Psoas muscle (tissue), 8 donors: ENCODE data around the gene LGMN. TPM values are rescaled to one million over a fixed set of nuclear protein-coding genes. Genes with fewer than 3 reads are reported as not detected.
"Not testable (repeated sequence)": the region's sequence is repeated elsewhere in the genome, so short reads cannot be mapped to it uniquely, and the experiment has no call there.

Source experiments
- ATAC-seq, 4 donors: fragments of 200-7000 bp; cut with Tn5 transposase; one replicate each; pipeline ENCODE4 v1.9.1; 2020; ENCODE audit warnings: moderate library complexity in 3 of 4, mild to moderate bottlenecking in 2 of 4
- DNase-seq, 2 donors: peaks; one replicate each; pipeline ENCODE4 v3.0.0-alpha.2; 2020
- H3K27ac ChIP-seq: fragments of 200-600 bp; one replicate; pipeline ENCODE4 v1.8.0; 2022
- H3K27me3 ChIP-seq, 3 donors: fragments of 200-600 bp in 1 of 3; one replicate each; pipeline versions ENCODE4 v1.6.1 to v1.8.0; 2013 to 2022; ENCODE audit warnings: low read length in 2 of 3, mild to moderate bottlenecking in 2 of 3, moderate library complexity in 1 of 3; ENCODE audit not compliant: insufficient read depth in 3 of 3
- H3K36me3 ChIP-seq, 2 donors: fragments of 200-600 bp in 1 of 2; one replicate each; pipeline versions ENCODE4 v1.6.1 to v1.8.0; 2013 to 2022; ENCODE audit warnings: low read depth in 1 of 2, mild to moderate bottlenecking in 1 of 2, moderate library complexity in 1 of 2; ENCODE audit not compliant: insufficient read depth in 1 of 2
- H3K4me1 ChIP-seq: fragments of 200-600 bp; one replicate; pipeline ENCODE4 v1.8.0; 2022
- H3K4me3 ChIP-seq: fragments of 200-600 bp; one replicate; pipeline ENCODE4 v1.8.0; 2022; ENCODE audit warnings: mild to moderate bottlenecking
- H3K9me3 ChIP-seq: fragments of 200-600 bp; one replicate; pipeline ENCODE4 v1.8.0; 2022
- CTCF ChIP-seq: fragments of 200-600 bp; IDR thresholded peaks from one replicate; pipeline ENCODE4 v1.8.0; 2022; ENCODE audit warnings: antibody characterized with exemption
- WGBS, 3 donors: extraction: QIAGEN DNeasy Blood & Tissue Kit; methylation state at CpG; one replicate each; pipeline versions ENCODE4 v1.1.6 to v1.1.7; 2013; 5-methylcytosine and 5-hydroxymethylcytosine counted together
- intact Hi-C, 2 donors: fragments of 100-400 bp; cut with DNase I; formaldehyde crosslinking; loops; one replicate each; pipeline versions ENCODE4 v1.11.0 to v1.14.2; 2022
- polyA plus RNA-seq, 3 donors: library from polyadenylated mRNA; stranded (reverse); fragments of 200-250 nt; gene quantifications; one replicate each; pipeline ENCODE4 v1.2.3, GENCODE V29; 2013
- total RNA-seq, 4 donors: library from RNA; stranded (reverse); fragmentation: NEBNext Ultra II Directional in 2 of 4; extraction: Animal tissue kit (Norgen Biotek cat#: 25700) in 2 of 4; gene quantifications; one replicate each; pipeline versions ENCODE4 v1.2.1 to v1.2.4, GENCODE V29; 2021 to 2023
- donor health status: healthy with polysubstance abuse.
- donor health status: DM: no; HTN: no; CAD: no; lungs with moderate emphysema.
- donor health status: Bipolar disorder and iron deficiency.
- donor health status: healthy.
- donor health status: DM: yes; HTN: yes; CAD: no.
- donor health status: DM: no; HTN: no; CAD: no.
- donor health status: DM: no; HTN: no; CAD: no.
- donor health status: DM: yes; HTN: yes; CAD: no.

LGMN gene
- total and polyA plus RNA-seq, 7 donors, result 27.2 to 56.8 (median 49.3) TPM

- no peak for DNase-seq
- Histone ChIP-seq H3K4me1 (no peaks in the 10 kb centered on the region), H3K4me3 (no peak overlapping the region), H3K36me3 (no peaks in the 10 kb centered on the region), H3K27ac (no peak overlapping the region), H3K27me3 (no peaks in the 10 kb centered on the region), H3K9me3 (no peaks in the 10 kb centered on the region)
- no peak for ATAC-seq
- WGBS, 3 donors, result 91 to 93% (median 93%) methylated on average over 5 of the region's 5 CpGs
- intact Hi-C loops, result no loop called here
- no peak for TF ChIP-seq CTCF
Measured at GRCh38 chr14:92768795-92769194, 20.4 kb upstream of the LGMN start.

- 47 to 54% (median 50%) methylated on average over 1 of the region's 1 CpG for WGBS, 3 donors
- H3K4me3 ChIP-seq, ATAC-seq, H3K36me3 ChIP-seq, H3K27ac ChIP-seq, H3K9me3 ChIP-seq, intact Hi-C loops, H3K27me3 ChIP-seq, H3K4me1 ChIP-seq, DNase-seq: not testable (repeated sequence)
Measured at GRCh38 chr14:92768236-92768635, 19.8 kb upstream of the LGMN start.

DNA sequence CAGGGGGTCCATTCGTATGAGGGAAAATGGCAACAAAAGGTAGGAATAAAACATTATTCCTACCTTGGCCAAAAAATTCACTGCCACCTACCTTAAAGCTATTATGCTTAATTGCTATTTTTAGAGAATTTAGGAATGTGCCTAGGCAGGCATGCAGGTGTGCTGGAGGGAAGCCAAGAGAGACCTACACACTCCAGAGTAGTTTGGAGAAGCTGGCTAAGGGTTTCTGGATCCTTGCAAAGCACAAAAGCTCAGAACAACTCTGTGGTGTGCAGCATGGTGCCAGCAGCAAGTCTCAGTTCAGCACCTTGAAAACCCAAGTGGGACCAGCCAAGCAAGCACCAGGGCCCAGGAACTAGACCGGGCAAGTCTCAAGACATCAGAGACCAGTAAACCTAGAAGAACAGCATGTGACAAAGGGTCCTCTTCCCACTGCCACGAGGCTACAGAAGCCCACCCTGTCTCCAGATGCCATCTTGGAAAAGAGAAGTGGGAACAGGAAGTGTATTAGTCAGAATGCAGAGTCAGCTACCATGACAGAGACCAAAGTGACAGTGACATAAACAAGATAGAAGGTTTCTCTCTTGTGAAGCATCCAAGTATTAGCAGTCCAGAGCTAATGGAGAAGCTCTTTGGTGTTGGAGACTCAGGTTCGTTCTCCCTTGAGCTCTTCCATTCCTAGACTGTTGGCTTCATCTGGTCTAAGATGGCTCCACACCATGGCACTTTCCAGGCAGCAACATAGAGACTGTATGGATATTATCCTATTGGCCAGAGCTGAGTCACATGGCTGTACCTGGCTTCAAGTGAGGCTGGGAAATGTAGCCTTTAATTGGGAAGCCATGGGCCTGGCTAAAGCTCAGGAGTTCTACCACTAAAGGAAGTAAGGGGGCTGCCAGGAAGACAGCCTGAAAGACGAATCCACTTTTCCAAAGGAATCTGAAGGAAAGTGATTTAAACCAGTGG lies 15.5 kb upstream of the LGMN start:
- H3K4me1 ChIP-seq, DNase-seq, H3K9me3 ChIP-seq, H3K4me3 ChIP-seq, intact Hi-C loops, H3K27ac ChIP-seq, H3K27me3 ChIP-seq, ATAC-seq, H3K36me3 ChIP-seq: not testable (repeated sequence)
- WGBS, 3 donors, result 54 to 71% (median 61%) methylated on average over 2 to 4 of the region's 5 CpGs

- H3K4me1 ChIP-seq, result no peaks in the 10 kb centered on the region
- no peak overlapping the region for H3K27ac ChIP-seq
- DNase-seq (no peak), ATAC-seq (no peak)
- TF ChIP-seq CTCF, result no peak
- H3K27me3 ChIP-seq, result no peaks in the 10 kb centered on the region
- no peak overlapping the region for H3K4me3 ChIP-seq
- H3K9me3 ChIP-seq, result no peaks in the 10 kb centered on the region
- intact Hi-C loops, result no loop called here
- H3K36me3 ChIP-seq, result no peaks in the 10 kb centered on the region
- 83 to 90% (median 86%) methylated on average over 7 of the region's 7 CpGs for WGBS, 3 donors
Measured at GRCh38 chr14:92760524-92760805, 12.0 kb upstream of the LGMN start.

DNA sequence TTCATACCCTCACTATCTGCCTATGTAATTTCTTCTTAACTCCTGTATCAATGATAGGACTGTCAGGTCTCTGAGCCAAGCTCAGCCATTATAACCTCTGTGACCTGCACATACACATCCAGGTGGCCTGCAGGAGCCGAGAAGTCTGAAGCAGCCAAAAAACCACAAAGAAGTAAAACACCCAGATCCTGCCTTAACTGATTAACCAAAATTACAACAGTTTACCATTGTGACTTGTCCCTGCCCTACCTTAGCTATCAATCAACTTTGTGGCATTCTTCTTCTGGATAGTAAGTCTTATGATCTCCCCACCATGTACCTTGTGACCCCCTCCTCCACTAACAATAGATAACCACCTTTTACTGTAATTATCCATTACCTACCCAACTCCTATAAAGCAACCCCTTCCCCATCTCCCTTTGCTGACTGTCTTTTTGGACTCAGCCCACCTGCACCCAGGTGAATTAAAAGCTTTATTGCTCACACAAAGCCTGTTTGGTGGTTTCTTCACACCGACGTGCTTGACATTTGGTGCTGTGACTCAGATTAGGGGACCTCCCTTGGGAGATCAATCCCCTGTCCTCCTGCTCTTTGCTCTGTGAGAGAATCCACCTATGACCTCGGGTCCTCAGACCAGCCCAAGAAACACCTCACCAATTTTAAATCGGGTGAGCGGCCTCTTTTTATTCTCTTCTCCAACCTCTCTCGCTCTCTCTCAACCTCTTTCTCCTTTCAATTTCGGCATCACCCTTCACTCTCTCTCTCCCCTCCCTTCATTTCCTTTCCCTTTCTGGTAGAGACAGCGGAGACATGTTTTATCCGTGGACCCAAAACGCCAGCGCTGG lies 11.5 kb upstream of the LGMN start:
- TF ChIP-seq CTCF, result no peak
- intact Hi-C loops, result no loop called here
- Histone ChIP-seq H3K27me3 (no peaks in the 10 kb centered on the region), H3K36me3 (no peaks in the 10 kb centered on the region), H3K4me3 (no peak overlapping the region), H3K9me3 (no peaks in the 10 kb centered on the region), H3K4me1 (no peaks in the 10 kb centered on the region), H3K27ac (no peak overlapping the region)
- ATAC-seq (no peak), DNase-seq (no peak)
- WGBS, 3 donors, result 88 to 91% (median 91%) methylated on average over 12 of the region's 12 CpGs
